ENCODE data around the gene NPPB.
A peak's percentile ranks its signal among the peaks of the same experiment; 100 is the strongest.

Gene NPPB

DNA sequence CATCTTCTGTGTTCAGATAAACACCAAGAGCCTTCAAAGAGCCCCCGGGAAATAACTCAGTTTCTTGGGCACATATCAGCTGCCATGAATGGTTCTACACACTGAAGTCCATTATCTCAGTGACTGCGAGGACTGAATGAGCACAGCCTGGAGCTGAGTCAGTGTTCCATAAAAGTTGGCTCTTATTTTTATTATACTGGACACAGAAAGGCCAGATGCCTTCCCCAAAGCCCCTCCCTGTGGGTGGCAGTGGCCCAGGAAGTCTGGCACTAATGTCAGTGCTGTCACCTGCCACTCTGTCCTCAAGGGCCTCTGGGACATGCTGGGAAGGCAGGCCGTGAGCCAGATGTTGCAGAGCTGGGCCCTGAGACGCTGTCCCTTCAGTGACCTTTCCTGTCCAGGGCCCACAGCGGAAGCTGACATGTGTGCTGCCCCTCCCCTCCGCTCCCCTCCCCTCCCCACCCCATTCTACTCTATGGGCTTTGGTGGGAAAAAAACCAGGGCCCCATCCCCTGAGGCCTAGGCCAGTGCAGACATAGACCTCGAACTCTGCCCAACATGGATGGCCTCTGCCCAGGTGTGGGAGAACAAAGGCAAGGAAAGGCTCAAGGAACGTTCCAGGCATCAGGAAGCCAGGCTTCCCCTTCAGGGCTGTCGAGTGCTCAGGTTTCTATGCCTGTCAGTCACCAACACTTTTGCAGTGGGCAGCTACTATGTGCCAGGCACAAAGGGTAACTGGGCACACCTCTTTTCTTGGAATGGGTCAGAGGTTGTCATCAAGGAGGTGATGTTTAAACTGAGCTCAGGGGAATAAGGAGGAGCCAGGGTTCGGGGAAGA lies 22.4 kb upstream of the NPPB start:
- no peak for DNase-seq

DNA sequence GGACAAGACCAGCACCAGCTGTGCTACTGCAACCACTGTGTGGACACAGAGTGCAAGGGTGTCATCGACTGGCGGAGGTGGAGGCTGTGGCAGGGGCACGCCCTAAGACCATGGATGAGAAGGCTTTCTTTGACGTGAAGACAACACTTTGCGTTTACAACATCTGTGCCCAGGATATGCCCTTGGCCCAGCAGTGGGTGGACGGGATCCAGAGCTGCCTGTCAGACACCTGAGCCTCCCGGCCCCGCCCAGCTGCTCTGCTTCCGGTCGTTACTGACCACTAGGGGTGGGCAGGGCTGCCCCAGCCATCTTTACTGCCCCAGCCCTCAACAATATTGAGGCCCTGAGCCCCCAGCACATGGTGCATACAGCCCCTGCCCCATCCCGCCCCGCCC lies 21.4 kb upstream of the NPPB start:
- no peak for DNase-seq

DNA sequence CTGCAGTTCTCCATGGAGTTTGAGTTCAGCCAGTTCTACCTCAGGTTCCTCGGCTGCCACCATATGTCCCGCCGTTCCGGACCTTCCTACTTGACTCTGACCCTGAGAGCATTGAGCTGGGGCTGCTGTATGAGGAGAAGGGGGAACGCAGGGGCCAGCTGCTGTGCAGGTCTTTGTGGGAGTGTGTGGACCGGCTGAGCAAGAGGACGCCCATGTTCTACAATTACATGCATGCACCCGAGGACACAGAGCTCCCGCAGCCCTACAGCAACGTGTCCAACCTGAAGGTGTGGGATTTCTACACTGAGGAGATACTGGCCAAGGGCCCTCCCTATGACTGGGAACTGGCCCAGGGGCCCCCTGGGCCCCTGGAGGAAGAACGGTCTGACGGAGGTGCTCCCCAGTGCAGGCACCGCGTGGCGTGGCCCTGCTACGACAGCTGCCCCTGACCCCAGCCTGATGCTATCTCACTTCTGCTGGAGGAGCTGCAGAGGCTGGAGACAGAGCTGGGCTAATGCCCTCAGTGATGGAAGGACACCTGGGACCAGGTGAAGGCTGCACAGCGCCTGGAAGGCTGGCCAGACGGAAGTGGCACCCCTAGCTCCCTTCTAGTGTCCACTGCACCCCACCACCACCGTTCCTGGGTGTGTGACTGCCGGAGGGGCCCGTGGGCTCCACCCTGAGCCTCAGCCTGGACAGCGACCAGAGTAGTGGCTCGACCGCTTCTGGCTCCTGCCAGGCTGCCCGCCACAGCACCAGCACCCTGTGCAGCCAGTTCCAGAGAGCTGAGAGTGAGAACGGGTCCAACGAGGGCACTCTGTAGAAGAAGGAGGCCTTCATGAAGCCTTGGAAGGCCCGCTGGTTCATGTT lies 20.8 kb upstream of the NPPB start:
- no peak for DNase-seq

DNA sequence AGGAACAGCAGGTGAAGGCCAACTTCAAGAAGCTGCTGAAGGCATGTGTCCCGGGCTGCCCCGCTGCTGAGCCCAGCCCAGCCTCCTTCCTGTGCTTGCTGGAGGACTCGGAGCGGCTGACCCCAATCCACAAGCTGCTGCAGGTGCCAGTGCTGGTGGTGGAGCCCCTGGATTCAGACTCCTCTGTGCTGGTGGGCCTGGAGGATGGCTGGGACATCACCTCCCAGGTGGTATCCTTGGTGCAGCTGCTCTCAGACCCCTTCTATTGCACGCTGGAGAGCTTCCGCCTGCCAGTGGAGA lies 20.1 kb upstream of the NPPB start:
- no peak for DNase-seq

DNA sequence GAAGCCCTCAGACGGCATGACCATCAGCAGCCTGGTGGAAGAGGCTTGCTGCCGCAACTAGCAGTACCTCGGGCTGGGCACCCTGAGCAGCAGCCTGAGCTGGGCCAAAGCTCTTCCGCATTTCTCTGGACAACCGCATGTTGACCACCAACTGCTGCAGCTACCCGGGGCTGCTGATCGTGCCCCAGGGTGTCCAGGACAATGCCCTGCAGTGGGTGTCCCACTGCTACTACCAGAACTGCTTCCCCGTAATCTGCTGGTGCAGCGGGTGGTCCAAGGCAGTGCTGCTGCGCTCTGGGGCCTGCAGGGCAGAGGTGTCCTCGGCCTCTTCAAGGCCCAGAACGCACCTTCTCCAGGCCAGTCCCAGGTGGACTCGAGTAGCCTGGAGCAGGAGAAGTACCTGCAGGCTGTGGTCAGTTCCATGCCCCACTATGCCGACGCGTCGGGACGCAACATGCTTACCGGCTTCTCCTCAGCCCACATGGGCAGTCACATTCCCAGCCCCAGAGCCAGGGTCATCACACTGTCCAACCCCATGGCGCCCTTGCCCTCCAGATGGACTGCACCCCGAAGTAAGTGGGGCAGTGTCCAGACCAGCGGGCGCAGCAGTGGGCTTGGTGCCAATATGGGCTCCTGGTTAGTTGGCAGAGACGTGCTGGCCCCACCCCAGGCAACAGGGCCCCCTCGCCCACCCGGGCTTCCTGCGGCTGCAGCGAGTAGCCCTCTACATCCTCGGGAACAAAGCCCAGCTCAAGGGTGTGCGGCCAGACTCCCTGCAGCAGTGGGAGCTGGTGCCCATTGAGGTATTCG lies 19.5 kb upstream of the NPPB start:
- DNase-seq, result no peak

DNA sequence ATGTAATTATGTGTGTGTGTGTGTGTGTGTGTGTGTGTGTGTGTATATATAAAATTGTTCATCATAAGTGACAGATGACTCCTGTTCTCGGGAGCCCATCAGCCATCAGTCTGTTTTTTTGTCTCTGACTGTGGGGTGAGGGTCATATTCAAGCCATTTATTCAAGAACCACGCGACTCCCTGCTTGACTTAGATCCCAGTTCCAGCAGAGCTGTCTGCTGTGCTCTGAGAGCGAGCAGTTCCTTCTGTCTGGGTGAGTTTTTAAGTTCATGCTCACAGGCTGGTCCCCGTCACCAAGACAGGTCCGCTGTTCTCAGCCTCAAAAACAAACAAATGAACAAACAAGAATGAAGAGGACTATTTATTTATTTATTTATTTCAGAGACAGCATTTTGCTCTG lies 18.3 kb upstream of the NPPB start:
- DNase-seq, result no peak

DNA sequence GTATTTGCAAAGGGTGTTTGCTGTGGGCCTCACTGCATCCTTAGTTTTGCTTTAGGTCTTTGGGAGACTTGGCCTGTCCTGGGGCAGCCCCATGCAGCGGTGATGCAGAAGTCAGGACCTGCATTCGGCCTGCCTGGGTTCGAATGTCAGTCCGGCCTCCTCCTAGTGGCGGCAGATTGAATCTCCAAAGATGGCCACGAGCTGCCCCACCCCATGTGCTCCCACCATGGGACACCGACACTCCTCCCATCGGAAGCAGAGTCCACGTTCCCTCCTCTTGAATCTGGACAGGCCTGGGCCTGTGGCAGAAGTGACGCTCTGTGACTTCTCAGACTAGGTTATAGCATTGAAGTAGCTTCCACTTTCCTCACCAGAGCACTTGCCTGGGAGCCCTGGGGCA lies 16.3 kb upstream of the NPPB start:
- no peak for DNase-seq

DNA sequence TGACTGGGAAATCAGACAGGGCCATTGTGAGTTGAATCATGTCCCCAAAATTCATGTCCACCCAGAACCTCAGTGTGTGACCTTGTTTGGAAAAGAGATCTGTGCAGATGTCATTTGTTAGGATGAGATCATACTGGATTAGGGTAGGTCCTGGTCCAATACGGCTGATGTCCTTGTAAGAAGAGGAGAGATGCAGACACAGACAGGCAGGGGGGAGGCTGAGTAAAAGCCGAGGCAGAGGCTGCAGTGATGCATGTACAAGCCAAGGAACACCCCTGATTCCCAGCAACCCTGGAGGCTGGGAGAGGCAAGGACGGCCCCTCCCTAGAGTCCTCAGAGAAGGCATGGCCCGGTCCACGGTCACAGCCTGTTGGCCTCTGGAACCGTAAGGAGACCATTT lies 15.9 kb upstream of the NPPB start:
- DNase-seq, result no peak

DNA sequence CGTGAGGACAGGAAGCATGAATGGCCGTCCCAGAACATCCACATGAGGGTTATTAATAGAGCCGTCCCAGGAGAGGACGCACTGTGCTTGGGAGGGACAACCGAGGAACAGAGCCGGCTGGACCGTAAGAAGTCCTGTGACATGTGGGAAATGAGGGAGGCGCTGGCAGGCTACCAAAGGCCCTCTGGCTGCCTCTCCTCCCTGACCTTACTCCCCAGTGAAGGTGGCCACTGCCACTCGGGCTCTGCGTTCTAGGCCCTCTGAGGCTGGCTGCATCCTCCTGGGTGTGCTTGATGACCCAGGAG lies 15.5 kb upstream of the NPPB start:
- DNase-seq, result no peak

DNA sequence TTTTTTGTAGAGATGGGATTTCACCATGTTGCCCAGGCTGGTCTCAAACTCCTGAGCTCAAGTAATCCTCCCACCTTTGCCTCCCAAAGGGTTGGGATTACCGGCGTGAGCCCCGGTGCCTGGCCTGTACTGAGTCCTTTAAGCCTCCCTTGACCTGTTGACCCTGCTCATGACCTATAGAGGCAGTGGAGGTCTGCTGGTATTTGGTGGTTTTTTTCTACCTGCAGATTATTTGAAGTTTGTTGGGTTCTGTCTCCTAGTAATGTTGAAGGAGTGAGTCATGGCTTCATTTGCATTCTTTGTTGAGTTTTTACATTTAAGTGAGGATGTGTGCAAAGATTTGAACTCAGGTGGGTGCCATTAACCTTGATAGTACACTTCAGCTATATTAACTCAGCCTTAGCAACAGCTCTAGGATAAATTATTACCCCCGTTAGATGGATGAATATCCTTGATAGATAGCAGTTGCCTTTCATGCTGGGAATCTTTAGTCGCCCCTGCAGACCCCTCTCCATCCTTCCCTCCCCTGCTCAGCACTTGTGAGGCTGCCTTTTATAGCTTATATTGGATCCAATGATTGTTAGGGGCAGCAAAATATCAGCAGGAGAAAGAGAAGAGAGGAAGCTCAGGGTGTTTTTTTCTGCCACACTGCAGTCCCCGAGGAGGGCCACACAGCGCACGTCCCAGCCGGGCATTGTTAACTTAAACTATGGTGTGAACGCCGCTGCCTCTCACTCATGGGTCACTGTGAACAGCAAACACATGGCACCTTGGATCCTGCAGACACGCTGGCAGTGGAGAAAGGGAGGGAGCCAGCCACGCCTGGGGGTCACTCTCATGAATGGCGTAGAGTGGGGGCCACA lies 14.9 kb upstream of the NPPB start:
- DNase-seq, result no peak

DNA sequence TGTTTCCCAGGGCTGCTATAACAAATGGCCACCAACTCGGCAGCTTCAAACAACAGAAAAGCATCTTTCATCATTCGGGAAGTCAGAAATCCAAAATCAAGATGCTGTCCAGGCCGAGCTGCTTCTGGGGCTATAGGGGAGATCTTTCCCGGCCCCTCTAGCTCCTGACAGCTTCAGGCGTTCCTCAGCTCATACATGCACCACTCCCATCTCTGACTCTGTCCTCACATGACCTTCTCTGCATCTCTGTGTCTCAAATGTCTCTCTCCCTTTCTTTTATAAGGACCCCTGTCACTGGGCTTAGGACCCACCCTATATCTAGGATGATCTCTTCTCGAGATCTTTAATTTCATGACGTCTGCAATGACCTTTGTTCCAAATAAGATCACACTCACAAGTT lies 13.8 kb upstream of the NPPB start:
- no peak for DNase-seq

DNA sequence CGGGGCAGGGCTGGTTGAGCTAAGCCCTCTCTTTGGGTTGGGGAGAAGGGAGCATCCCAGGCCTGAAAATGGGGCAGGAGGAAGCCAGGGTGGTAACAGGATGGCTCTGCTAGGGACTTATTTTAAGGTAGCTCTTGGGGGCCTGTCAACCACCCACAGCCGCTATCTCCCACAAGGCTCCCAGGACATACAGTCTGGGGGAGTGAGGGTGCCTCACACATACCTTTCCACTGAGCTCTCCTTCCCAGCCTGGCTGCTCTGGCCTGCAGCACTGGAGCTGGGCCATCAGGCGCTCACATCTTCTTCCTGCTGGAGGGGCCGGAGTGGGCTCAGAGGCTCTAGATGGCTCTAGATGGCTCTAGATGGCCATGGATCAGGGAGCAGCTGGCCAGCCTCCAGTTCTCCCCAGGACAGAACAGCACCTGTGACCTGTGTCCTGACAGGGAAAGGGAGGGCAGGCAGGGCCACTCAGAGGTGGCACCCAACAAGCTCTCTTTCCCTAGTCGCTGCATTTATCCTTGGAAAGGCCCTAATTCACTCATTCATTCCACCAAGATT lies 11.0 kb upstream of the NPPB start:
- no peak for DNase-seq

DNA sequence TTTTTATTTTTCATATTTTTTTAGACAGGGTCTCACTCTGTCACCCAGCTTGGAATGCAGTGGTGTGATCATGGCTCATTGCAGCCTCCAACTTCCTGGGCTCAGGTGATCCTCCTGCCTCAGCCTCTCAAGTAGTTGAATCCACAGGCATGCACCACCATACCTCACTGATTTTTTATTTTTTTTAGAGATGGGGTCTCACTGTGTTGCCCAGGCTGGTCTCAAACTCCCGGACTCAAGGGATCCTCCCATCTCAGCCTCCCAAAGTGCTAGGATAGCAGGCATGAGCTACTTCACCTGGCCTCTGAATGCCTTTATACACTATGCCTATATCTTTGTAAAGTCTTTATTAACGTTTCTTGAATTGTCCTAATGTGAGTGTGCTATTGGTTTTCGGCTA lies 10.4 kb upstream of the NPPB start:
- no peak for DNase-seq

DNA sequence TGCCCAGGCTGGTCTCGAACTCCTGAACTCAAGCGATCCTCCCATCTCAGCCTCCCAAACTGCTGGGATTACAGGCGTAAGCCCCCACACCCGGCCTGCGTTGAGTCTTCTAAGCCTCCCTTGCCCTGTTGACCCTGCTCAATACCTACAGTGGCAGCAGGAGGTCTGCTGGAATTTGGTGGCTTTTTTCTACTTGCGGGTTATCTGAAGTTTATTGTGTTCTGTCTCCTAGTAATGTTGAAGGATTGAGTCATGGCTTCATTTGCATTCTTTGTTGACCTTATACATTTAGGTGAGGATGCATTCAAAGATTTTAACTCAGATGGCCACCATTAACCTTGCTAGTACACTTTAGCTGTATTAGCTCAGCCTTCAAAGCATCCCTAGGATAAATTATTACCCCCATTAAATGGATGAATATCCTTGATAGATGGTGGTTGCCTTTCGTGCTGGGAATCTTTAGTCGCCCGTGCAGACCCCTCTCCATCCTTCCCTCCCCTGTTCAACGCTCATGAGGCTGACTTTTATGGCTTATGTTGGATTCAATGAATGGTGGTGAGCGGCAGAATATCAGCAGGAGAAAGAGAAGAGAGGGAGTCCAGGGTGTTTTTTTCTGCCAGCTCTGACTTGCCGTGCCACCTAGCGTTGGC lies 9.7 kb upstream of the NPPB start:
- no peak for DNase-seq

DNA sequence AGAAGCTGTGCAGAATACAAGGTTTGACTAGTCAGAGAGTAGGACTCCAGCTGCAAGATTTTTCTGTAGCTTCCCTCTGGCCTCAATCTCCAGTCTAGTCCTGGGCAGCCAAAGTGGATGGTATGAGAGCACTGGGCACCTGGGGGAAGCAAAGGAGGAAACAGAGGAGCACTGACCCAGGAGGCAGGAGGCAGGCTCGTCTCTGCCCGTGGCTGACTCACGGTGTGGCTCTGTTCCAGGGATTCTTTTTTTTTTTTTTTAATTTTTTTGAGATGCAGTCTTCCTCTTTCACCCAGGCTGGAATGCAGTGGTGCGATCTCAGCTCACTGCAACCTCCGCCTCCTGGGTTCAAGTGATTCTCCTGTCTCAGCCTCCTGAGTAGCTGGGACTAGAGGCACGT lies 4.1 kb upstream of the NPPB start:
- peak; percentile 30 to 47 (median 37) for DNase-seq

DNA sequence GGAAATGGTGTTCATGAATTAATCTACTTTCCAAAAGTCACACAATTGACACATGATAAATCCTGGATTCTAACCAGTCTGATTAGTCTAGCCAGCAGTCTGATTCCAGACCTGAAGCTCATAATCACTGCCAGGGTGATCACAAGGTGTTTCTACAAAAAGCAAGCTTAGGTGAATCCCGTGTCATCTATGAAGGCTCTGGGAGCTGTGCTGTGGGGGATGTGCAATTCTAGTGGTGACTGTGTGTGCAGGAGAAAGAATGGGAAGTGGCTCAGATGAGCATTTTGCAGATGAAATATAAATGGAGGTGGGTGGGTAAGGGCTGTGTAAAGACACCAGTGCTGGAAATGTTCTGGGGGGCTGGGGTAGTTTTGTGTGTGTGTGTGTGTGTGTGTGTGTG lies 1.8 kb upstream of the NPPB start:
- DNase-seq, result no peak

DNA sequence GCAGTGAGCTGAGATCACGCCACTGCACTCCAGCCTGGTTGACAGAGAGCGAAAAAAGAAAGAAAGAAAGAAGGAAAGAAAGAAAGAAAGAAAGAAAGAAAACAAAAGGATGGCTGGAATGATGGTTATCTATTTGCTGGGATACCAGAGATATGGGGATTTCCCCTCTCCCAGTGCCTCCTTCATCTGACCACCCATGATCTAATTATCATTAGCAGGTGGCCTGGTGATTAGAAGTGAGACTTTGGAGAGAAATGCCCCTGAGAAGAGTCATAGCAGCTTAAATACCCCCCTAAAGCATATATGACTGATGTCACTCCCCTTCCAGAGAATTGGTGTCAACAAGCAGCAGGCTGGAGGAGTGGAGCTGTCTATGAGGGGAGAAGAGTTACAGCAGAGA lies 1.3 kb upstream of the NPPB start:
- DNase-seq, result no peak

DNA sequence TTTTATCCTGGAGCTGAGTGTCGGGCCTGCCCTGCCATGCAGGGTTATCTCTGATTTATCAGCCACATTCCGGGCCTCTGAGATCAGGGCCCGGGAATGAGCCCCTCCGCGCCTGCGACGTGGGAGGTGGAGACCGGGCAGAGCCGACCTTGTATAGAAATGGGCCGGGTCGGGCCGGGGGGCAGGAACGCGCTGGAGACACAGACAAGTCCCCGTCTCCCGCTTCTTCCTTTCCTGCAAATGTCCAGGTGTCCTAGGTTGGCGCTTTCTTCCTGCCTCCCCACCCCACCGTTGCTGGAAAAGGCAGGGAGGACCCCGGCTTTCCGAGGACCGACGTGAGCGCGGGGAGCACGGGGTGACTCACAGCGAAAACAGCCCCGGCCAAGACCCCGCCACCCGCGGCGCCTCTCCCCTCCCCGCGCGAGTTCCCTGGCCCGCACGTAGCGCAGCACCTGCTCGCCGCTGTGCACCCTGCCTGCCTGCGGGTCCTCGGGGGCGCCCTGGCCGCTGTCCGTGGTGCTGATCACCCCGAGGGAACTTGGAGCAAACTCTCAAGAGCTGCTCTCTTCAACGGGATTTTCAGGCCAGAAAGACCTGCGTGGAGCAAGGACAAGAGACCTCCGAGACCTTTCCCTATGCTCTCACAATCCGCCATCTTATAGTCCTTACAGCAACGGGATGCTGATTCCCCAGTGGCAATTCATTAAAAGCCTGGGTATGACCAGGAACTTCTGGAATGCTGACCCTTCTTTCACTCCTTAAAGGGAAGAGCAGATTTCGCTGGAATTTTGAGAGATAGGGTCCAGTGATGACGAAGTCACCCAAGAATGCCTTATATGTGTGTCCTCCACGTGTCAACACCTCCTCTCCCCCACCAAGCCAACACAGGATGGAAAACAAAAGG lies 475 bp upstream of the NPPB start:
- peak; percentile 37 to 78 (median 46) for DNase-seq

DNA sequence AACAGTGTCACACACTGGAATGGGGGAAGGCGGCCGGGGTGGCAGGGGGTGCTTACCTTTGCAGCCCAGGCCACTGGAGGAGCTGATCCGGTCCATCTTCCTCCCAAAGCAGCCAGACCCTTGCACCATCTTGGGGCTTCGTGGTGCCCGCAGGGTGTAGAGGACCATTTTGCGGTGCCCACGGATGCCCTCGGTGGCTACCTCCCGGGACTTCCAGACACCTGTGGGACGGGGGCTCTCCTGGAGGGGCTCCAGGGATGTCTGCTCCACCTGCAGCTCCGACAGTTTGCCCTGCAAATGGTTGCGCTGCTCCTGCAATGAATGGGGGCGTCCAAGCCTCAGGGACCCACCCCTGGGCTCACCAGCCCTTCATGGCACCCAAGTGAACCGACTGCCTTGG lies 587 bp downstream of the NPPB start:
- no peak for DNase-seq

DNA sequence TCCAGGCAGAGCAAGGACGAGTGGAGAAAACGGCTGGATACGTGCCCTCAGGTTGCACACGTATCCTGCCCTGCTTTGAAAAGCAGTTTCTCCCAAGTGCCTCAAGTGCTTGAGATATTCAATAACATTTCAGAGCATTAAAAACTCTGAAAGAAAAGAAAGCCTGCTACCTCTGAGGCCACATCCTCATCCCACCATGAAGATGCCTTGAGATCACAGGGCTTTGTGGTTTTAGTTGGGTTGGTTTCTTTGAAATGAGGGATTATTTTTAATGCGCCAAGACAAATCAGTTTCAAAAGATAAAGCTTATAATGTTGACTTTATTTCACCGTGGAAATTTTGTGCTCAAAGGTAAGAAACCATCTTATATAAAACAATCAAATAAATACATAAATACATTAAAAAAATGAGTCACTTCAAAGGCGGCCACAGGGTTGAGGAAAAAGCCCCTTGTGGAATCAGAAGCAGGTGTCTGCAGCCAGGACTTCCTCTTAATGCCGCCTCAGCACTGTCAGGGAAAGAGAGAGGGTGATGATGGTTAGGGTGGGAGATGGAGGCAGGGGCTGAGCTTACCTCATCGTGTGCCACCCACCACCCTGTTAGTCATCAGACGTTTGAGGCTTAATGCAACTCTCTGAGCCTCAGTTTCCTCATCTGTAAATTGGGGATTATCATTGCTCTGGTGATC lies 1.4 kb downstream of the NPPB start:
- no peak for DNase-seq
